Measurements from ENCODE around the gene C17orf50.

DNA sequence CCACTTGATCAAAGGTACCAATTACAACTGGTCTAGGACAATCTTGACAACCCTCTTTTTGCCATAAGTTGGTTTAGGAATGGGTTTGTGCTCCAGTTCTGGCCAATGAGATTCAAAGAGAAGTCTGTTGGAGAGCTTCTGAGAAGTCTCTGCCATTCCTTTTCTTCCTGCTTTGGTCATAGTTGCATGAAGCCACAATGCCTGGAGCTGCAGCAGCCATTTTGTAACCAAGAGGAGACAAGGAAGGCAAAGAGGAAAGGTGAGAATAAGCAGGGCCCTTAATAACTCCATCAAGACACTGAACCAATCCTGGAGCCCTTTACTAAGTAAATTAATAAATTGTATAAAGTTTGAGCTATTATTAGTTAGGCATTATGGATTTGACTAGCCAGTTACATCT lies 3.4 kb upstream of the C17orf50 start:
- no peak for TF ChIP-seq ZSCAN25 (CRISPR knock-in tag; IDR thresholded peaks at IDR 0.05)
- no peak for TF ChIP-seq ZNF253 (CRISPR knock-in tag; IDR thresholded peaks at IDR 0.05; ENCODE audit: borderline replicate concordance)
- no peak for TF ChIP-seq NRL (CRISPR knock-in tag; IDR thresholded peaks at IDR 0.05; ENCODE audit: borderline replicate concordance)
- TF ChIP-seq ETV6 (CRISPR knock-in tag; conservative IDR thresholded peaks at IDR 0.05) = no peak
- TF ChIP-seq, protein P1, sequence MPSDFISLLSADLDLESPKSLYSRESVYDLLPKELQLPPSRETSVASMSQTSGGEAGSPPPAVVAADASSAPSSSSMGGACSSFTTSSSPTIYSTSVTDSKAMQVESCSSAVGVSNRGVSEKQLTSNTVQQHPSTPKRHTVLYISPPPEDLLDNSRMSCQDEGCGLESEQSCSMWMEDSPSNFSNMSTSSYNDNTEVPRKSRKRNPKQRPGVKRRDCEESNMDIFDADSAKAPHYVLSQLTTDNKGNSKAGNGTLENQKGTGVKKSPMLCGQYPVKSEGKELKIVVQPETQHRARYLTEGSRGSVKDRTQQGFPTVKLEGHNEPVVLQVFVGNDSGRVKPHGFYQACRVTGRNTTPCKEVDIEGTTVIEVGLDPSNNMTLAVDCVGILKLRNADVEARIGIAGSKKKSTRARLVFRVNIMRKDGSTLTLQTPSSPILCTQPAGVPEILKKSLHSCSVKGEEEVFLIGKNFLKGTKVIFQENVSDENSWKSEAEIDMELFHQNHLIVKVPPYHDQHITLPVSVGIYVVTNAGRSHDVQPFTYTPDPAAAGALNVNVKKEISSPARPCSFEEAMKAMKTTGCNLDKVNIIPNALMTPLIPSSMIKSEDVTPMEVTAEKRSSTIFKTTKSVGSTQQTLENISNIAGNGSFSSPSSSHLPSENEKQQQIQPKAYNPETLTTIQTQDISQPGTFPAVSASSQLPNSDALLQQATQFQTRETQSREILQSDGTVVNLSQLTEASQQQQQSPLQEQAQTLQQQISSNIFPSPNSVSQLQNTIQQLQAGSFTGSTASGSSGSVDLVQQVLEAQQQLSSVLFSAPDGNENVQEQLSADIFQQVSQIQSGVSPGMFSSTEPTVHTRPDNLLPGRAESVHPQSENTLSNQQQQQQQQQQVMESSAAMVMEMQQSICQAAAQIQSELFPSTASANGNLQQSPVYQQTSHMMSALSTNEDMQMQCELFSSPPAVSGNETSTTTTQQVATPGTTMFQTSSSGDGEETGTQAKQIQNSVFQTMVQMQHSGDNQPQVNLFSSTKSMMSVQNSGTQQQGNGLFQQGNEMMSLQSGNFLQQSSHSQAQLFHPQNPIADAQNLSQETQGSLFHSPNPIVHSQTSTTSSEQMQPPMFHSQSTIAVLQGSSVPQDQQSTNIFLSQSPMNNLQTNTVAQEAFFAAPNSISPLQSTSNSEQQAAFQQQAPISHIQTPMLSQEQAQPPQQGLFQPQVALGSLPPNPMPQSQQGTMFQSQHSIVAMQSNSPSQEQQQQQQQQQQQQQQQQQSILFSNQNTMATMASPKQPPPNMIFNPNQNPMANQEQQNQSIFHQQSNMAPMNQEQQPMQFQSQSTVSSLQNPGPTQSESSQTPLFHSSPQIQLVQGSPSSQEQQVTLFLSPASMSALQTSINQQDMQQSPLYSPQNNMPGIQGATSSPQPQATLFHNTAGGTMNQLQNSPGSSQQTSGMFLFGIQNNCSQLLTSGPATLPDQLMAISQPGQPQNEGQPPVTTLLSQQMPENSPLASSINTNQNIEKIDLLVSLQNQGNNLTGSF (CRISPR knock-in tag; IDR thresholded peaks at IDR 0.05) = no peak
- no peak for TF ChIP-seq KLF16 (CRISPR knock-in tag; IDR thresholded peaks at IDR 0.05)
- TF ChIP-seq MEIS2 (CRISPR knock-in tag; IDR thresholded peaks at IDR 0.05) = no peak
